AG08396 (cell line): ENCODE measurements around the gene ELMO3.

Source experiments
- DNase-seq: peaks from one replicate; pipeline ENCODE4 v3.0.0; 2012; ENCODE audit warnings: low spot score, mixed read lengths

Gene ELMO3

GRCh38 chr16:67164599-67165061 is 34.3 kb upstream of the ELMO3 start, which contains the start of gene HSF4:
TSS of gene HSF4 (plus strand) at chr16:67164745. CDS start at chr16:67164812, 67 bp downstream.
- DNase-seq, result peak; percentile 81

GRCh38 chr16:67165121-67166078 is 33.5 kb upstream of the ELMO3 start:
- DNase-seq, result no peak

- no peak for DNase-seq
Observed at GRCh38 chr16:67166110-67166547, 32.8 kb upstream of the ELMO3 start.

GRCh38 chr16:67166598-67167168 is 32.2 kb upstream of the ELMO3 start:
- no peak for DNase-seq

GRCh38 chr16:67167588-67167987 is 31.3 kb upstream of the ELMO3 start:
- DNase-seq, result no peak

- DNase-seq, result no peak
Observed at GRCh38 chr16:67169011-67169451, 29.9 kb upstream of the ELMO3 start.

GRCh38 chr16:67169642-67170167 is 29.2 kb upstream of the ELMO3 start:
- DNase-seq, result no peak

GRCh38 chr16:67170168-67170948 is 28.6 kb upstream of the ELMO3 start, which contains the start of gene NOL3:
TSS of gene NOL3 (plus strand) at chr16:67170538.
- peak; percentile 90 for DNase-seq

- DNase-seq, result no peak
Observed at GRCh38 chr16:67170949-67171649, 27.8 kb upstream of the ELMO3 start.

- DNase-seq, result no peak
Observed at GRCh38 chr16:67173323-67173722, 25.6 kb upstream of the ELMO3 start.

GRCh38 chr16:67173808-67174705 is 24.9 kb upstream of the ELMO3 start:
- peak; percentile 89 for DNase-seq

- no peak for DNase-seq
Observed at GRCh38 chr16:67174706-67175231, 24.2 kb upstream of the ELMO3 start.

GRCh38 chr16:67176662-67177061 is 22.3 kb upstream of the ELMO3 start:
- DNase-seq, result no peak

- peak; percentile 77 for DNase-seq
Observed at GRCh38 chr16:67177743-67178699, 20.9 kb upstream of the ELMO3 start.

- no peak for DNase-seq
Observed at GRCh38 chr16:67179421-67180080, 19.4 kb upstream of the ELMO3 start.

GRCh38 chr16:67180166-67180565 is 18.8 kb upstream of the ELMO3 start:
- DNase-seq, result no peak

- DNase-seq, result peak; percentile 87
Observed at GRCh38 chr16:67181346-67181745, 17.6 kb upstream of the ELMO3 start.

GRCh38 chr16:67182288-67182687 is 16.6 kb upstream of the ELMO3 start:
- no peak for DNase-seq
